Liver (tissue), 9 donors: ENCODE data around the gene NSUN2. TPM values are rescaled to one million over a fixed set of nuclear protein-coding genes. Genes with fewer than 3 reads are reported as not detected.

ENCODE experiments used
- DNase-seq: peaks from one replicate; pipeline ENCODE4 v3.0.0-alpha.2; 2017; ENCODE audit warnings: low spot score
- H3K27ac ChIP-seq, 2 donors: one replicate each; pipeline ENCODE4 v1.7.0; 2013; ENCODE audit warnings: inconsistent platforms in 2 of 2, low read length in 2 of 2, control low read depth in 1 of 2, low read depth in 1 of 2, mild to moderate bottlenecking in 1 of 2
- H3K27me3 ChIP-seq, 4 donors: one replicate each; pipeline versions ENCODE4 v1.6.1 to v1.7.0; 2013; ENCODE audit warnings: low read length in 3 of 4, inconsistent platforms in 1 of 4, mild to moderate bottlenecking in 1 of 4, moderate library complexity in 1 of 4; ENCODE audit not compliant: control insufficient read depth in 4 of 4, insufficient read depth in 4 of 4
- H3K36me3 ChIP-seq, 4 donors: one replicate each; pipeline versions ENCODE4 v1.6.1 to v1.7.0; 2013; ENCODE audit warnings: low read length in 3 of 4, mild to moderate bottlenecking in 3 of 4, low read depth in 1 of 4, moderate library complexity in 1 of 4; ENCODE audit not compliant: control insufficient read depth in 4 of 4, insufficient read depth in 3 of 4
- H3K4me1 ChIP-seq, 4 donors: one replicate each; pipeline versions ENCODE4 v1.6.1 to v1.7.0; 2013; ENCODE audit warnings: low read length in 3 of 4, mild to moderate bottlenecking in 3 of 4, moderate library complexity in 1 of 4; ENCODE audit not compliant: control insufficient read depth in 4 of 4, insufficient read depth in 4 of 4
- H3K4me3 ChIP-seq, 3 donors: one replicate each; pipeline versions ENCODE4 v1.6.1 to v1.7.0; 2013; ENCODE audit warnings: low read length in 3 of 3, control low read depth in 1 of 3, low read depth in 1 of 3, mild to moderate bottlenecking in 1 of 3
- H3K9ac ChIP-seq, 2 donors: one replicate each; pipeline ENCODE4 v1.7.0; 2013; ENCODE audit warnings: low read length in 2 of 2, mild to moderate bottlenecking in 2 of 2, moderate library complexity in 2 of 2, control low read depth in 1 of 2, low read depth in 1 of 2
- H3K9me3 ChIP-seq, 4 donors: one replicate each; pipeline versions ENCODE4 v1.6.1 to v1.7.0; 2013; ENCODE audit warnings: low read length in 3 of 4; ENCODE audit not compliant: control insufficient read depth in 4 of 4
- ATF3 ChIP-seq: IDR thresholded peaks from 2 replicates; pipeline ENCODE4 v1.6.1; 2016; ENCODE audit warnings: antibody characterized with exemption
- CTCF ChIP-seq: fragments of 150-350 bp; IDR thresholded peaks from 2 replicates; pipeline ENCODE4 v1.5.1; 2017; ENCODE audit warnings: improper control_type of control experiment, low read depth, low read length; ENCODE audit not compliant: missing input control
- EGR1 ChIP-seq, 2 donors: IDR thresholded peaks; 2 replicates each; pipeline ENCODE4 v1.6.1; 2016 to 2018; ENCODE audit warnings: antibody characterized with exemption in 2 of 2, low read depth in 2 of 2
- FOXA1 ChIP-seq: IDR thresholded peaks from 2 replicates; pipeline ENCODE4 v1.6.1; 2016; ENCODE audit warnings: antibody characterized with exemption
- FOXA2 ChIP-seq: IDR thresholded peaks from 2 replicates; pipeline ENCODE4 v1.6.1; 2016; ENCODE audit warnings: antibody characterized with exemption
- GABPA ChIP-seq, 2 donors: IDR thresholded peaks in 1 of 2; conservative IDR thresholded peaks in 1 of 2; 2 replicates each; pipeline ENCODE4 v1.6.1; 2016; ENCODE audit warnings: antibody characterized with exemption in 2 of 2, mild to moderate bottlenecking in 1 of 2, moderate library complexity in 1 of 2
- HNF4A ChIP-seq, 2 donors: conservative IDR thresholded peaks; 2 replicates each; pipeline ENCODE4 v1.6.1; 2016; ENCODE audit warnings: antibody characterized with exemption in 2 of 2, mild to moderate bottlenecking in 2 of 2
- HNF4G ChIP-seq: IDR thresholded peaks from 2 replicates; pipeline ENCODE4 v1.6.1; 2016; ENCODE audit warnings: antibody characterized with exemption
- JUND ChIP-seq, 2 donors: IDR thresholded peaks; 2 replicates each; pipeline ENCODE4 v1.6.1; 2016; ENCODE audit warnings: antibody characterized with exemption in 2 of 2
- MAX ChIP-seq: IDR thresholded peaks from 2 replicates; pipeline ENCODE4 v1.6.1; 2016; ENCODE audit warnings: antibody characterized with exemption
- NR2F2 ChIP-seq: IDR thresholded peaks from 2 replicates; pipeline ENCODE4 v1.6.1; 2016; ENCODE audit warnings: antibody characterized with exemption
- RAD21 ChIP-seq, 2 donors: IDR thresholded peaks; 2 replicates each; pipeline ENCODE4 v1.6.1; 2016; ENCODE audit warnings: antibody characterized with exemption in 2 of 2, mild to moderate bottlenecking in 2 of 2
- REST ChIP-seq: IDR thresholded peaks from 2 replicates; pipeline ENCODE4 v1.6.1; 2016; ENCODE audit warnings: antibody characterized with exemption, mild to moderate bottlenecking
- RXRA ChIP-seq, 2 donors: IDR thresholded peaks; 2 replicates each; pipeline ENCODE4 v1.6.1; 2017 to 2018; ENCODE audit warnings: antibody characterized with exemption in 2 of 2, mild to moderate bottlenecking in 1 of 2
- SP1 ChIP-seq: IDR thresholded peaks from 2 replicates; pipeline ENCODE4 v1.6.1; 2018; ENCODE audit warnings: antibody characterized with exemption, mild to moderate bottlenecking
- TAF1 ChIP-seq: conservative IDR thresholded peaks from 2 replicates; pipeline ENCODE4 v1.6.1; 2016; ENCODE audit warnings: antibody characterized with exemption, mild to moderate bottlenecking
- YY1 ChIP-seq: IDR thresholded peaks from 2 replicates; pipeline ENCODE4 v1.6.1; 2016; ENCODE audit warnings: antibody characterized with exemption, mild to moderate bottlenecking
- ZBTB33 ChIP-seq: IDR thresholded peaks from 2 replicates; pipeline ENCODE4 v1.6.1; 2016; ENCODE audit warnings: antibody characterized with exemption
- WGBS: extraction: QIAGEN DNeasy Blood & Tissue Kit; methylation state at CpG from one replicate; pipeline ENCODE4 v1.1.7; 2013; 5-methylcytosine and 5-hydroxymethylcytosine counted together
- polyA plus RNA-seq, 2 donors: library from polyadenylated mRNA; stranded (reverse) in 1 of 2; unstranded in 1 of 2; fragments of 200-250 nt in 1 of 2; fragments of >200 nt in 1 of 2; fragmentation: Nextera tagmentation in 1 of 2; extraction: Ambion mirVana in 1 of 2; gene quantifications; one replicate each; pipeline versions ENCODE4 v1.2.1 to v1.2.3, GENCODE V29; 2013 to 2015
- total RNA-seq, 2 donors: library from RNA; depleted of rRNA; stranded (reverse); fragments of >200 nt; gene quantifications; one replicate each; pipeline ENCODE4 v1.2.3, GENCODE V29; 2014
- donor health status: healthy.
- donor health status: healthy.
- donor health status: healthy.
- donor health status: healthy.
- donor health status: healthy.

Gene NSUN2
- total and polyA plus RNA-seq, 4 donors, result 26.9 to 52.2 (median 28.1) TPM

- Histone ChIP-seq H3K4me1 (no peaks in the 10 kb centered on the region), H3K4me3 (no peak overlapping the region), H3K27ac (no peak overlapping the region), H3K27me3 (no peaks in the 10 kb centered on the region), H3K9ac (no peak overlapping the region), H3K9me3 (no peaks in the 10 kb centered on the region), H3K36me3 (no peaks in the 10 kb centered on the region)
- TF ChIP-seq RAD21 (IDR thresholded peaks at IDR 0.05) (no peak), CTCF (no peak), TAF1 (no peak), HNF4G (no peak), HNF4A (conservative IDR thresholded peaks at IDR 0.05) (no peak), GABPA (IDR thresholded peaks at IDR 0.05 in 1 of 2, conservative IDR thresholded peaks at IDR 0.05 in 1 of 2) (no peak), FOXA1 (no peak), ATF3 (no peak), EGR1 (IDR thresholded peaks at IDR 0.05; ENCODE audit: low read depth in 2 of 2) (no peak), JUND (IDR thresholded peaks at IDR 0.05) (no peak), MAX (no peak), SP1 (no peak), REST (no peak), YY1 (no peak), ZBTB33 (no peak), NR2F2 (no peak), FOXA2 (no peak), RXRA (IDR thresholded peaks at IDR 0.05) (no peak)
- DNase-seq, result peak; percentile 22
- WGBS, result 92% methylated on average over 6 of the region's 6 CpGs
Observed at GRCh38 chr5:6551955-6552313, 80.9 kb downstream of the NSUN2 start.
